Right renal pelvis (tissue), 4 donors: Measurements from ENCODE around the gene SPNS1. TPM values are rescaled to one million over a fixed set of nuclear protein-coding genes. Genes with fewer than 3 reads are reported as not detected.
"Not testable (repeated sequence)": the region's sequence is repeated elsewhere in the genome, so short reads cannot be mapped to it uniquely, and the experiment has no call there.

Experiments
- DNase-seq, 4 donors: peaks; one replicate each; pipeline ENCODE4 v3.0.0-alpha.2; 2013; ENCODE audit warnings: low read depth in 4 of 4, low spot score in 3 of 4, missing footprints in 1 of 4
- polyA plus RNA-seq, 4 donors: library from polyadenylated mRNA; unstranded; fragments of 120-200 nt; gene quantifications; one replicate each; pipeline ENCODE4 v1.2.1, GENCODE V29; 2013; ENCODE audit not compliant: insufficient read length in 4 of 4

The SPNS1 gene, protein sequence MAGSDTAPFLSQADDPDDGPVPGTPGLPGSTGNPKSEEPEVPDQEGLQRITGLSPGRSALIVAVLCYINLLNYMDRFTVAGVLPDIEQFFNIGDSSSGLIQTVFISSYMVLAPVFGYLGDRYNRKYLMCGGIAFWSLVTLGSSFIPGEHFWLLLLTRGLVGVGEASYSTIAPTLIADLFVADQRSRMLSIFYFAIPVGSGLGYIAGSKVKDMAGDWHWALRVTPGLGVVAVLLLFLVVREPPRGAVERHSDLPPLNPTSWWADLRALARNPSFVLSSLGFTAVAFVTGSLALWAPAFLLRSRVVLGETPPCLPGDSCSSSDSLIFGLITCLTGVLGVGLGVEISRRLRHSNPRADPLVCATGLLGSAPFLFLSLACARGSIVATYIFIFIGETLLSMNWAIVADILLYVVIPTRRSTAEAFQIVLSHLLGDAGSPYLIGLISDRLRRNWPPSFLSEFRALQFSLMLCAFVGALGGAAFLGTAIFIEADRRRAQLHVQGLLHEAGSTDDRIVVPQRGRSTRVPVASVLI
- 10 to 100 TPM; 38.8 to 61.7 (median 41.5) TPM for polyA plus RNA-seq

- DNase-seq: peak; percentile 88 to 95 (median 92)
Observed at GRCh38 chr16:28974437-28975157, at the start of gene SPNS1. TSS of gene SPNS1 (plus strand) at chr16:28974778. CDS start at chr16:28975152, 374 bp downstream.

GRCh38 chr16:28925386-28926228 lies 49.0 kb upstream of the SPNS1 start:
- DNase-seq: peak; percentile 52 to 74 (median 72)

- DNase-seq: not testable (repeated sequence)
Observed at GRCh38 chr16:28926284-28926683, 48.3 kb upstream of the SPNS1 start.

- no peak for DNase-seq
Observed at GRCh38 chr16:28927815-28928214, 46.8 kb upstream of the SPNS1 start.

DNA sequence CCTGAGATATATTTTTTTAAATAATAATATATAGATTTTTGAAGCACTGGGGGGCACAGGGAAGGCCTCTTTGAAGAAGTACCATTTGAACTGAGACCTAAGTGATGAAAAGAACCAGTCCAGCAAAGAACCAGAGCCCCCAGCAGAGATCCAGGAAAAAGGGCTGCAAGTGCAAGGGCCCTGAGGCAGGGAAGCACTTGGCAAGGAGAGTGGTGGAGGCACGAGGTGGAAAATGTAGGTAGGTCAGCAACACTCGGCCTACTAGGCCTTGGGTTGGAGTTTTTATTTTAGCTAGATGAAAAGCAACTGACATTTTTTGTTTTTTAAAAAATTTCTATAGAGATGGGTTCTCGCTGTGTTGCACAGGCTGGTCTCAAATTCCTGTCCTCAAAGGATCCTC lies 44.4 kb upstream of the SPNS1 start:
- no peak for DNase-seq

DNA sequence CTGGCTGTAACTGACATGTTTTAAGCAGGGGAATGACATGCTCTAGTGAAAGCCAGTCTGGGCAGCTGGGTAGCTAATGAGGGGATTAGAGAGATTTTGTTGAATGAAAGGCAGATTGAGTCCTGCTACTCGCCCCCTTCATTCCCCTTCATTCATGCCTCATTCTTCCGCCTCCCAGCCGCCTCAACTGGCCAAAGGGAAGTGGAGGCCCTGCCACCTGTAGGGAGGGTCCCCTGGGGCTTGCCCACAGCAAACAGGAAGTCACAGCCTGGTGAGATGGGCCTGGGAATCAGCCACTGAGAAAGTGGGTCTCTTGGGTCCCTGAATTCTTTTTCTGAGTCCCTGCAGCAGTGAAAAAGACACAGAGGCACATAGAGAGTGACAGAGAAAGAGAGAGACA lies 43.9 kb upstream of the SPNS1 start:
- DNase-seq: no peak

DNA sequence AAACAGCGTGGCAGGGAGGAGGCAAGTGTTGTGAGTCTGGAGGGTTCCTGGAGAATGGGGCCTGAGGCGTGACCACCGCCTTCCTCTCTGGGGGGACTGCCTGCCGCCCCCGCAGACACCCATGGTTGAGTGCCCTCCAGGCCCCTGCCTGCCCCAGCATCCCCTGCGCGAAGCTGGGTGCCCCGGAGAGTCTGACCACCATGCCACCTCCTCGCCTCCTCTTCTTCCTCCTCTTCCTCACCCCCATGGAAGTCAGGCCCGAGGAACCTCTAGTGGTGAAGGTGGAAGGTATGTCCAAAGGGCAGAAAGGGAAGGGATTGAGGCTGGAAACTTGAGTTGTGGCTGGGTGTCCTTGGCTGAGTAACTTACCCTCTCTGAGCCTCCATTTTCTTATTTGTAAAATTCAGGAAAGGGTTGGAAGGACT lies 42.8 kb upstream of the SPNS1 start, which contains the start of gene CD19:
TSS of gene CD19 (plus strand) at position 171 of the 425 bp plus-strand sequence. CDS start at position 201, 30 bp downstream.
- no peak for DNase-seq

- no peak for DNase-seq
Observed at GRCh38 chr16:28932339-28933141, 42.0 kb upstream of the SPNS1 start.

DNA sequence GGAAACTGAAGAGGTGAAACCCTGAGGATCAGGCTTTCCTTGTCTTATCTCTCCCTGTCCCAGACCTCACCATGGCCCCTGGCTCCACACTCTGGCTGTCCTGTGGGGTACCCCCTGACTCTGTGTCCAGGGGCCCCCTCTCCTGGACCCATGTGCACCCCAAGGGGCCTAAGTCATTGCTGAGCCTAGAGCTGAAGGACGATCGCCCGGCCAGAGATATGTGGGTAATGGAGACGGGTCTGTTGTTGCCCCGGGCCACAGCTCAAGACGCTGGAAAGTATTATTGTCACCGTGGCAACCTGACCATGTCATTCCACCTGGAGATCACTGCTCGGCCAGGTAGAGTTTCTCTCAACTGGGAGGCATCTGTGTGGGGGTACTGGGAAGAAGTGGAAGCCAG lies 41.4 kb upstream of the SPNS1 start:
- DNase-seq: no peak

DNA sequence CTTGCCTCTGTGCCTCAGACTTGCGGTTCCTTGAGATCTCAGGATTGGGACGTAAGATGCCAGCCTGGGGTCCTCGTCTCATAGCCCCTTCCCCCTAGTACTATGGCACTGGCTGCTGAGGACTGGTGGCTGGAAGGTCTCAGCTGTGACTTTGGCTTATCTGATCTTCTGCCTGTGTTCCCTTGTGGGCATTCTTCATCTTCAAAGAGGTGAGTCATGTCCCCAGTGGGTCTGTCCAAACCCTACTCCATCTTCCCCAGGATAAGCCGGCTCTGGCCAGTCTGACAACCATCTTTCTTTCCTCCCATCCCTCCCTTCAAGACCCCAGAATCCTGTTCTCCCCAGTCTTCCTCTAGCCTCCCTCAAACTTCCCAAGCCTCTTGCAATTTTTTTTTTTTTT lies 39.2 kb upstream of the SPNS1 start:
- DNase-seq: no peak

GRCh38 chr16:28935924-28936783 lies 38.4 kb upstream of the SPNS1 start:
- DNase-seq: no peak

DNA sequence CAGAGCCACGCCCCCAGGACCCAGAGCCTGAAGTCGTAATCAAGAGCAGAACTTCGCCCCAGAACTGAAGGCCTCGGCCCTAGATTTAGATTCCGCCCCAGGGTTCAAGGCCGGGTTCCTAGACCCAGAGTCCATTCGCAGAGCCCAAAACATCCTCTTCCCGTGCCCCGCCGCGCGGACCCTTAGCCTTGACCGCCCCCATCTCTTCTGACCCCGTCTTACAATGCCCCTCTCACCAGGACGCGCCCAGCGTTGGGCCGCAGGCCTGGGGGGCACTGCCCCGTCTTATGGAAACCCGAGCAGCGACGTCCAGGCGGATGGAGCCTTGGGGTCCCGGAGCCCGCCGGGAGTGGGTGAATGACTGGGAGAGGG lies 37.8 kb upstream of the SPNS1 start:
- DNase-seq: no peak

GRCh38 chr16:28937222-28937876 lies 37.2 kb upstream of the SPNS1 start:
- DNase-seq: no peak

GRCh38 chr16:28938721-28939120 lies 35.9 kb upstream of the SPNS1 start:
- no peak for DNase-seq

DNA sequence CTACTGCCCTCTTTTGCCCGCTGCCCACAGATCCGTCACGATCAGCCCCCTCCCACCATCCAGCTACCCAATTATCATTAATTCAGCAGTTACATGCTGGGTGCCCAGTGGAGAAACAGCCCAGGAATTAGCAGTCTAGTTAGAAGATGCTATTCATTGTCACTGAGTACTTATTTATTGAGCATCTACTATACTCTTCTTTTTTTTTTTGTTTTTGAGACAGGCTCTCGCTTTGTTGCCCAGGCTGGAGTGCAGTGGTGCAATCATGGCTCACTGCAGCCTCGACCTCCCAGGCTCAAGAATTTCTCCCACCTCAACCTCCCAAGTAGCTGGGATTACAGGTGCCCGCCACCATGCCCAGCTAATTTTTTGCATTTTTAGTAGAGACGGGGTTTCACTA lies 34.8 kb upstream of the SPNS1 start:
- DNase-seq: not testable (repeated sequence)

- DNase-seq: no peak
Observed at GRCh38 chr16:28943281-28943680, 31.3 kb upstream of the SPNS1 start.

DNA sequence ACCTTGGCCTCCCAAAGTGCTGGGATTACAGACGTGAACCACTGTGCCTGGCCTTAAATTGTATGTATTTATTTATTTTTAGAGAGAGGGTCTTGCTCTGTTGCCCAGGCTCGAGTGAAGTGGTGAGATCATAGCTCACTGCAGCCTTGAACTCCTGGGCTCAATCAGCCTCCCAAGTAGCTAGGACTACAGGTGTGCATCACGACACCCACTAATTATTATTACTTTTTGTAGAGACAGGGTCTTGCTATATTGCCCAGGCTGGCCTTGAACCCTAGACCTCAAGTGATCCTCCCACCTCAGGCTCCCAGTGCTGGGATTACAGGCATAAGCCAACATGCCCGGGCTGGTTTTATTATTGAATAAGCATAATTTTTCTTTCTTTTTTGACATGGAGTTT lies 27.9 kb upstream of the SPNS1 start:
- DNase-seq: no peak
